Bone marrow (tissue), 2 donors: Measurements from ENCODE around the gene CC2D2B.
"Not testable (repeated sequence)": the region's sequence is repeated elsewhere in the genome, so short reads cannot be mapped to it uniquely, and the experiment has no call there.

ENCODE experiments used
- DNase-seq, 2 donors: peaks; one replicate each; lab custom pipeline; 2025; lab: John Stamatoyannopoulos, UW

Gene CC2D2B

DNA sequence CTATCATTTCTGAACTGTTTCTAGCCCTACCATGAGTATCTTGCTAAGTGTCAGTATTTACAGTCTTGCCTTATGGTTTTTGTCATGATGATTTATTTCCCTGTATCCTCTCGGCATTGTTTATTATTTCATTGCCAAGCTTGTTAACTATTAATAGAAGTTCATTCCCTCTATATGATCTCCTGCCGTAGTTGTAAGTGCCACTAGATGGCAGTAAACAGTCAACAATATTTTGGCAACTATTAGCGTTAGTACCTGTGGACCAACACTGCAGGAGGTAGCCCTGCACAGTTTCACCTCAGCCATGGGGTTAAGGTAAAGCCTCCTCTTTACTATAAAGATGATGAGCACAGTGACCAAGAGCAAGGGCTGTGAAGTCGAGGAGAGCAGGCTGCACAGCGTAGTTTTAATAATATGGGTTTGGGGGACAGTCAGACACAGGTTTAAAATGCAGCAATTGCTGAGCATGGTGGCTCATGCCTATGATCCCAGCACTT lies 109.5 kb downstream of the CC2D2B start:
- DNase-seq = no peak

DNA sequence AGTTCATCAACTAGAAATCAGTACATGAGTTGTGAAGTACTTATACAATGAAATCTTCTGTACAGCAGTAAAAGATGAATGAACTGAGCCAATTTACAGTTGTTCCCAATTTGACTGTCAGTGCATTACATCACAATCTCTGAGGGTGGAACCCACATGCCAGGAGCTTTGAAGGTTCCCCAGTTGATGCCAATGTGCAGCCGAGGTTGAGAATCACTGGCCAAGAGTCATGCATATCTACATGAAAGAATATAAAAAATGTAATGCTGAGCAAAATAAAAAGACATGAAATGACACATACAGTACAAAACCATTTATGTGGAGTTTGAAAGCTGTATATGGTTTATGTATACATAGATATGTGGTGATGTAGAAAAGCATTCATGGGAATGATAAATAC lies 113.6 kb downstream of the CC2D2B start:
- no peak for DNase-seq

DNA sequence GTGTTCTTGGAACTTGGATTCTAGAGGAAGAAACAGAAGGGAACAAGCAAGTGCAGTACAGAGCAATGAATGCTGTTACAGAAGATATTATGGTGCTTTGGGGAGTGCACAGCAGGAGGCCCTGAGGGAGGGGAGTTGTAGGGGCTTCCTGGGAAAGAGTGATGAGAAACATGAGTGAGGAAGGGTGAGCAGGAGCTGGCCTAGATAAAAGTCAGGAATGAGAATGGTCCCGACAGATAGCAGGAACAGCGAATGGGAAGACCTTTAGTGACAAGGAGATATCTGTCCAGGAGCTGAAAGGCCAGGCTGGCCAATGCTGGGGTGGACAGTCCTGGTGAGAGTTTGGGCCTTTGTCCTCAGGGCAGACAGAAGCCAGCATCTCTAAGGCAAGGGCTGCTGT lies 115.0 kb downstream of the CC2D2B start:
- no peak for DNase-seq

GRCh38 chr10:96023168-96023567 lies 115.4 kb downstream of the CC2D2B start:
- no peak for DNase-seq

- DNase-seq = no peak
Measured at GRCh38 chr10:96025566-96025965, 117.8 kb downstream of the CC2D2B start.

DNA sequence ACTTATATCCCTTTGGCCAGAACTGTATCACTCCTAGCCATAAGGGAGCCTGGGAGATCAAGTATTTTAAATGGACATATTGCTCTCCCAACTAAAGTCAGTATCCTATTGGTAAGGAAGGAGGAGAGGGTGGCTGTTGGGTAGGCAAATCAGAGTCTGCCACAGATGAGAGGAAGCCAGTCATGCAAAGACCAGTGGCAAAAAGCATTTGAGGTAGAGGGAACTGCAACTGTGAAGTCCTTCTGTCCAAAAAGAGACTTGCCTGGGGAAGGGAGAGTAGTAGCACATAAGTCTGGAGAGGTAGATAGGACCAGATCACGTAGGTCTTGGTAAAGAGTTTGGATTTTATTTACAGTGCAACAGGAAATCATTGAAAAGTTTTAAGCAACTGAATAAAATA lies 126.8 kb downstream of the CC2D2B start:
- no peak for DNase-seq

GRCh38 chr10:96038476-96039387 lies 131.0 kb downstream of the CC2D2B start:
- no peak for DNase-seq

DNA sequence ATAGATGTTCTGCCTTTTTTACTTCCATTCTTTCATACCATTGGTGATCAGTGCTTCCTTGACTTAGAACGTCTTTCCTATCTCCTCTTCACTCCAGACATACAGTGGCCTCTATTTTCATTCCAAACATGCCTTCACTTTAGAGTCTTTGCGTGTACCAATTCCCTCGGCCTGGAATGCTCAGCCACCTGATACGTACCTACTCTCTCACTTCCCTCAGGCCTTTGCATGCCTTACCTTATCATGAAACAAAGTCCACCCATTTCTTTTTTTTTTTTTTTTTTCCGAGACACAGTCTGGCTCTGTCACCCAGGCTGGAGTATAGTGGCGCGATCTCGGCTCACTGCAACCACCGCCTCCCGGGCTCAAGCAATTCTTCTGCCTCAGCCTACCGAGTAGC lies 133.4 kb downstream of the CC2D2B start:
- no peak for DNase-seq

- peak; percentile 35 to 89 for DNase-seq
Measured at GRCh38 chr10:96043033-96043892, 135.5 kb downstream of the CC2D2B start, which contains the start of gene CCNJ. TSS of gene CCNJ (plus strand) at chr10:96043583. CDS start at chr10:96044394, 811 bp downstream.

GRCh38 chr10:96043893-96044715 lies 136.3 kb downstream of the CC2D2B start:
- peak; percentile 18 to 73 for DNase-seq

GRCh38 chr10:96044736-96045135 lies 137.0 kb downstream of the CC2D2B start:
- peak; percentile 9 to 24 for DNase-seq

DNA sequence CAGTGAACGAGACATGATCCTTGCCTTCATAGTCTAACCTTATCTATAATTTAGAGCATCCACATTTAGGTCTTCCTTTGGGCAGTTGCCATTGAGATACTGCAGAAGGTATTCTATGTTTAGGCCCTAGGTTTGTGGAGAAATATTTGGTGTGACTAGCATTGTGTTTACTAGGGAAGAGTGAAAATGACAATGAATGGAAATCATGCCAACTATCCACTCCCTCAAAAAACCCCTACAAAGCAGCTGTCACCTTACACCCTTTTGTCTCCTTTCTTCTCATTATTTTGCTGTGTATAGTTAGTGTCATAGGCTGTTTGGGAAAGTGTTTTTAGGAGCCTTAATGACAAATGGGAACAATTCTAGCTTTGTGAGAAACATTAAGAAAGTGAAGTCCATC lies 138.8 kb downstream of the CC2D2B start:
- no peak for DNase-seq

GRCh38 chr10:96047004-96047649 lies 139.4 kb downstream of the CC2D2B start:
- no peak for DNase-seq

- not testable (repeated sequence) for DNase-seq
Measured at GRCh38 chr10:96047925-96048324, 140.2 kb downstream of the CC2D2B start.

DNA sequence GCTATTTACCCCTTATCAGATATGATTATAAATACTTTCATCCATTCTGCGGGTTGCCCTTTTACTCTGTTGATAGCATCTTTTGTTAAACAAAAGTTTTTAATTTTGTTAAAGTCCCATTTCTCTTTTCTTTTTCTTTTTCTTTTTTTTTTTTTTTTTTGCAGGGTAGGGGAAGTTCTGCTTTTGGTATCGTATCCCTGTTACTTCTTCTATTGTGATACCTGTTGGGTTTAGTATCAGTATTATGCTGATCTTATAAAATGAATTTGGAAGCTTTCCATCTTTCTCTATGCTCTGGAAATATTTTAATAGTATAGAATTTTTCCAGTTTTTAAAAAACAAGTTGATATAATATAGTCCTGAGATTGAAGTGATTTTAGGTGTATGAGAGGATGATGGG lies 141.6 kb downstream of the CC2D2B start:
- DNase-seq = no peak

GRCh38 chr10:96053985-96054384 lies 146.2 kb downstream of the CC2D2B start:
- no peak for DNase-seq

- DNase-seq = no peak
Measured at GRCh38 chr10:96056787-96057186, 149.0 kb downstream of the CC2D2B start.

- no peak for DNase-seq
Measured at GRCh38 chr10:96061232-96061631, 153.5 kb downstream of the CC2D2B start.

GRCh38 chr10:96072674-96073073 lies 164.9 kb downstream of the CC2D2B start:
- no peak for DNase-seq

DNA sequence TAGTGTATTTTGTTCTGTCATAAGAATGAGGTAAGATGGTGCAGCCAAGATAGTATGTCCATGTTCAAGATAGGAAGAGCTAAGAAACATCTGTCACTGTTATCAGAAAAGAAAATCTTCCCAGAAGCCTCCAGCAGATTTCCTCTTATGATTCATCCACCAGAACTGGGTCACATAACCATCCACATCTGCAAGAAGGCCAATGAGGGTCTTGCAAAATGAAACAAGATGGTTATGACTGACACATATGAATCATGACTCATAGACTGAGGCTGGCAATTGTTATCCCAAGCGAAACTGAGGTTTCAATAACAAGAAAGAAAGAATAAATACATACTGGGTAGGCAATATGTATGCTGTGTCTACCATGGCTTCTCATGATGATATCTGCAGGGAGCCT lies 165.9 kb downstream of the CC2D2B start:
- peak in 1 of 2 donors; percentile 97 for DNase-seq

GRCh38 chr10:96074776-96075175 lies 167.0 kb downstream of the CC2D2B start:
- no peak for DNase-seq
